Measurements from ENCODE around the gene SRL.
"Not testable (repeated sequence)": the region's sequence is repeated elsewhere in the genome, so short reads cannot be mapped to it uniquely, and the experiment has no call there.

SRL gene

DNA sequence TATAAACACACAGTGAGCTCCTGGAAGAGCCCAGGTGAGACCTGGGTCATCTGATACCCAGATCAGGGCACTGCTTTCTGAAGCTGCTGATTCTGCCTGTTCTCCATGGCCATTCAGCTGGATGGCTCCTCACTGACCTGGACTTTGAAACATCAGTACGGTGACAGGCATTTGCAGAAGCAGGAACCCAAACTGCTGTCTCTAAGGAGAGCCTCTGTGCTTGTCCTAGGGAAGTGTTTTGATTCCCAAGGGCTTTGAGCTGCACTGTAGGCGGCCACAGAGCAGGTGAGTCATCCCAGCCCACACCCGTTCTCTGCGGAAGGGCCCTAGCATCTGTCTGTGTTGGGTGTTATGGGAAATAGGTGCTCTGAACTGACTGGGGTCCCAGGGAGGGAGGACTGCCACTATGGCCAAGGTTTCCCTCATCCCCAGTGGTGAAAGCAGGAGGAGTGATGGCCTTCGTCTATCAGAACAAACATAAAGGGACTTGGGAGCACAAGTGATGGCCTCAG is 64.9 kb downstream of the SRL start:
- no peak overlapping the region for H3K9ac ChIP-seq (ENCODE audit: low read depth, low read length)
- H3K27ac ChIP-seq (ENCODE audit: low read length), result no peak overlapping the region
- H3K4me3 ChIP-seq (ENCODE audit: low read length), result no peak overlapping the region
- H3K36me3 ChIP-seq (ENCODE audit: insufficient read depth, low read depth, low read length), result no peaks in the 10 kb centered on the region
- H3K27me3 ChIP-seq (ENCODE audit: insufficient read depth, low read length), result no peaks in the 10 kb centered on the region
- H3K9me3 ChIP-seq (ENCODE audit: insufficient read depth, low read depth, low read length), result no peaks in the 10 kb centered on the region
- no peaks in the 10 kb centered on the region; the same call in 1 of the 2 replicates for H3K4me1 ChIP-seq (ENCODE audit: insufficient read depth, low read length)

- no peaks in the 10 kb centered on the region for H3K36me3 ChIP-seq (ENCODE audit: insufficient read depth, low read depth, low read length)
- no peak overlapping the region for H3K4me3 ChIP-seq (ENCODE audit: low read length)
- no peaks in the 10 kb centered on the region; the same call in 1 of the 2 replicates for H3K4me1 ChIP-seq (ENCODE audit: insufficient read depth, low read length)
- H3K9me3 ChIP-seq (ENCODE audit: insufficient read depth, low read depth, low read length), result no peaks in the 10 kb centered on the region
- H3K27ac ChIP-seq (ENCODE audit: low read length), result no peak overlapping the region
- no peak overlapping the region for H3K9ac ChIP-seq (ENCODE audit: low read depth, low read length)
- H3K27me3 ChIP-seq (ENCODE audit: insufficient read depth, low read length), result no peaks in the 10 kb centered on the region
Observed at GRCh38 chr16:4175849-4176248, 66.0 kb downstream of the SRL start.

DNA sequence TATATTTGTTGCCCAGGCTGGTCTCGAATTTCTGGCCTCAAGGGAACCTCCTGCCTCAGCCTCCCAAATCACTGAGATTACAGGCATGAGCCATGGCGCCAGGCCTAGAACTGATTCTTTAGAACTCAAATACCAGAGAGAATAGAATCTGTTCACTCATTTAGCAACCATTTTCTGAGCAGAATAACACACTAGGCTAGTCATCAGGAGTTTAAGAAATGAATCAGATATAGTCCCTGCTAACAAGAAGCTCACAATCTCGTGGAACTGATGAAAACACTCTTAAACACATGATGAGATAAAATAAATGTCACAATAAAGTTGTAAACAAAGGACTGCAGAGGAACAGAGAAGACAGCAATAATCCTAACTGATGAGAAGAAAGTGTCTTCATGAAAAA is 69.8 kb downstream of the SRL start:
- Histone ChIP-seq H3K4me3 (ENCODE audit: low read length) (no peak overlapping the region), H3K4me1 (ENCODE audit: insufficient read depth, low read length) (no peaks in the 10 kb centered on the region; the same call in 1 of the 2 replicates), H3K9ac (ENCODE audit: low read depth, low read length) (no peak overlapping the region), H3K27ac (ENCODE audit: low read length) (no peak overlapping the region), H3K36me3 (ENCODE audit: insufficient read depth, low read depth, low read length) (no peaks in the 10 kb centered on the region), H3K9me3 (ENCODE audit: insufficient read depth, low read depth, low read length) (no peaks in the 10 kb centered on the region), H3K27me3 (ENCODE audit: insufficient read depth, low read length) (no peaks in the 10 kb centered on the region)

DNA sequence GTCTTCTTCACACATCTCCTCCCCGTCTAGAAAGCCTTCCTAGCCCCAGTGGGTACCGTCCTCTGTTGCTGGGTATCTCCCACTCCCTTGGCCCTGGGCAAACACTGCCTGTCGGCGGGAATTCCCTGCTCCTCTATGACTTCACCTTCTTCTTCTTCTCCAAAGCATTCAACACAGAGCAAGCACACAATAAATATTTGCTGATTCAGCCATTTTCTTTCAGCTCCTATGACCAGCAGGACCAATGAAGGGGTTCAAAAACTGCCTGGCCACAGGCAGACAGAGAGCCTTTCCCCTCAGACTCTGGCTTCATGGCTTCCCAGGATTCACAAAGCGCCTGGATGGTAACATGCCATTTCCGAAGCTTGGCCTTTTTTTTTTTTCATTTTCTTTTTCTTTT is 72.5 kb downstream of the SRL start:
- H3K27ac ChIP-seq (ENCODE audit: low read length), result no peak overlapping the region
- no peaks in the 10 kb centered on the region for H3K4me1 ChIP-seq (ENCODE audit: insufficient read depth, low read length)
- H3K27me3 ChIP-seq (ENCODE audit: insufficient read depth, low read length), result no peaks in the 10 kb centered on the region
- H3K4me3 ChIP-seq (ENCODE audit: low read length), result no peak overlapping the region
- H3K9ac ChIP-seq (ENCODE audit: low read depth, low read length), result no peak overlapping the region
- H3K9me3 ChIP-seq (ENCODE audit: insufficient read depth, low read depth, low read length), result no peaks in the 10 kb centered on the region
- no peaks in the 10 kb centered on the region for H3K36me3 ChIP-seq (ENCODE audit: insufficient read depth, low read depth, low read length)

- Histone ChIP-seq H3K27me3 (ENCODE audit: insufficient read depth, low read length) (no peaks in the 10 kb centered on the region), H3K4me1 (ENCODE audit: insufficient read depth, low read length) (no peaks in the 10 kb centered on the region), H3K9me3 (ENCODE audit: insufficient read depth, low read depth, low read length) (no peaks in the 10 kb centered on the region), H3K4me3 (ENCODE audit: low read length) (no peak overlapping the region), H3K36me3 (ENCODE audit: insufficient read depth, low read depth, low read length) (no peaks in the 10 kb centered on the region), H3K27ac (ENCODE audit: low read length) (no peak overlapping the region), H3K9ac (ENCODE audit: low read depth, low read length) (no peak overlapping the region)
Observed at GRCh38 chr16:4166821-4167220, 75.1 kb downstream of the SRL start.

DNA sequence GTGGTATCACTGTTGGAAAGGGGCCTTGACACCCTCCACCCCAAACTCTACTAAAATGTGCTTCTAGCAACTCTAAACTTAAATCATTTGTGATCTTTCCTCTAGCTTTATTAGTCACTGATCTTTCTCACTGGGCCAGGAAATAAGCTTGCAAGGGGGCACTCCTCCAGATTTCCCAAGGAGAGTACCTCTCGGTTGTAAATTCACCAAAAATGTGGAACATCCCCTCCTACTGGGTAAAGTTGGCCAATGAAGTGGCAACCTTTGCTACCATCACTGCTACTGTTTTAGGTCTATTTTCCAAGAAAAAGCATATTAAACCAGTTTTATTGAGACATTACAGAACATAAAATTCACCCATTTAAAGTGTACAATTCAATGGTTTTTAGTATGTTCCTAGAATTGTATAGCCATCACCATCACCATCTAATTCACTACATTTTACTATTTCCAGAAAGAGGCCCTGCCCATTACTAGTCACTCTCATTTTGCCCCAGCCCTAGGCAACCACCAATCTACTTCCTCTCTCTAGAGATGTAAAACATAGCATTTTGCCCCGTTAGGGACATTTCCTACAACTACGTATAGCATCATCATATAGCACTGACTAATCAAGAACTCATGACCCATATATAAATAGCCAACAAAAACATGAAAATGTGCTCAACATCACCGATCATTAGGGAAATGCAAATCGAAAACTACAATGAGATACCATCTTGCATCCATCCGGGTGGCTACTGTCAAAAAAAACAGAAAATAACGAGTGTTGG is 81.0 kb downstream of the SRL start:
- no peaks in the 10 kb centered on the region for H3K4me1 ChIP-seq (ENCODE audit: insufficient read depth, low read length)
- H3K36me3 ChIP-seq (ENCODE audit: insufficient read depth, low read depth, low read length), result no peaks in the 10 kb centered on the region
- H3K4me3 ChIP-seq (ENCODE audit: low read length), result no peak overlapping the region
- peaks cover 5% of the 10 kb centered on the region; the same call in 1 of the 2 replicates for H3K27me3 ChIP-seq (ENCODE audit: insufficient read depth, low read length)
- no peak overlapping the region for H3K9ac ChIP-seq (ENCODE audit: low read depth, low read length)
- H3K27ac ChIP-seq (ENCODE audit: low read length), result no peak overlapping the region
- H3K9me3 ChIP-seq (ENCODE audit: insufficient read depth, low read depth, low read length), result no peaks in the 10 kb centered on the region

GRCh38 chr16:4159726-4160125 is 82.2 kb downstream of the SRL start:
- no peak overlapping the region for H3K4me3 ChIP-seq (ENCODE audit: low read length)
- peaks cover 5% of the 10 kb centered on the region; the same call in 1 of the 2 replicates for H3K27me3 ChIP-seq (ENCODE audit: insufficient read depth, low read length)
- no peaks in the 10 kb centered on the region for H3K36me3 ChIP-seq (ENCODE audit: insufficient read depth, low read depth, low read length)

DNA sequence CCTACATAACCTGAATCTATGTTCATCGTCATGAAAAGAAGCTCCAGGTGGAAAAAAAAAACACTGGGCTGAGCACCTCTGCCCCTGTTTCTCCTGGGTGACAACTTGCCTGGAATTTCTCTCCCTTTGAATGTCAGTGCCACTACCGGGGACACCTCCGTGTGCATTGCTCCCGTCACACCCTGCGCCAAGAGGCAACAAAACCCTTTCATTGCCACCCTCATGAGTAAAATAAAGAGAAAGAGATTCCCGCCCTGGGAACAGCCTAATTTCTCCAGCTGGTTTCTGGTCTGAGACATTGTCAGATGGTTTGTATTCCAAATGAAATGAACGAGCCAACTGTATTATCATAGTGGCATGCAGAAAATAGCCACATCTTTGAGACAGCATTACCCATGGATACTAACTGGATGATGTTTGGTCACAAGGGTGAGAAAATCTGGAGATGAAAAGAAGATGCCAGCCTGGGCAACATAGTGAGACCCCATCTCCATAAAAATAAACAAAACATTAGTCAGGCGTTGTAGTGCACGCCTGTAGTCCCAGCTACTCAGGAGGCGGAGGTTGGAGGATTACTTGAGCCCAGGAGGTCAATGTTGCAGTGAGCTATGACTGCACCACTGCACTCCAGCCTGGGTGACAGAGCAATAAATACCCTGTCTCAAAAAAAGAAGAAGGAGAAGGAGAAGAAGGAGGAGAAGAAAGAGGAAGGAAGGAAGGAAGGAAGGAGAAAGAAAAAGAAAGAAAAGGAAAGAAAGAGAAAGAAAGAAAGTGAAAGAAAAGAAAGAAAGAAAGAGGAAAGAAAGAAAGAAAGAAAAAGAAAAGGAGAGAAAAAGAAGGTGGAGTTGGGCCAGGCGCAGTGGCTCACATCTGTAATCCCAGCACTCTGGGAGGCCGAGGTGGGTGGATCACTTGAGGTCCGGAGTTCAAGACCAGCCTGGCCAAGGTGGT is 83.5 kb downstream of the SRL start:
- Histone ChIP-seq H3K27me3 (ENCODE audit: insufficient read depth, low read length) (peaks cover 5% of the 10 kb centered on the region; the same call in 1 of the 2 replicates), H3K9ac (ENCODE audit: low read depth, low read length) (no peak overlapping the region), H3K27ac (ENCODE audit: low read length) (no peak overlapping the region), H3K4me1 (ENCODE audit: insufficient read depth, low read length) (no peaks in the 10 kb centered on the region), H3K9me3 (ENCODE audit: insufficient read depth, low read depth, low read length) (no peaks in the 10 kb centered on the region), H3K4me3 (ENCODE audit: low read length) (no peak overlapping the region), H3K36me3 (ENCODE audit: insufficient read depth, low read depth, low read length) (no peaks in the 10 kb centered on the region)

More at GRCh38 chr16:4159726-4160125, 82.2 kb downstream of the SRL start:
- H3K9ac ChIP-seq (ENCODE audit: low read depth, low read length), result no peak overlapping the region
- H3K4me1 ChIP-seq (ENCODE audit: insufficient read depth, low read length), result no peaks in the 10 kb centered on the region
- H3K9me3 ChIP-seq (ENCODE audit: insufficient read depth, low read depth, low read length), result no peaks in the 10 kb centered on the region
- H3K27ac ChIP-seq (ENCODE audit: low read length), result no peak overlapping the region

DNA sequence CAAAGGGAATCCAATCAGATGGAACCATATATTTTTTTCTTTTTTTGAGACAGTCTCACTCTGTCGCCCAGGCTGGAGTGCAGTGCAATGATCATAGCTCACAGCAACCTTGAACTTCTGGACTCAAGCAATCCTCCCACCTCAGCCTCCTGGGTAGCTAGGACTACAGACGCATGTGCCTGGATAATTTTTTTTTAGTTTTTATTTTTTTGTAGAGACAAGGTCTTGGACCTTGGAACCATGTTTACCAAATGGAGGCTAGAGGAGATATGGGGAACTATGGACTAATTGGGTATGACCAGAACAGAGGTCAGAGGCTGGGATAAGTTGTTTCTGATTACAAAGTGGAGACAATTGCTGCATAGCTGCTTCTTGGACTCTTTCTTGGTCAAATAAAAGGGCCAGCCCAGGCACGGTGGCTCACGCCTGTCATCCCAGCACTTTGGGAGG is 84.5 kb downstream of the SRL start:
- H3K9me3 ChIP-seq (ENCODE audit: insufficient read depth, low read depth, low read length), result no peaks in the 10 kb centered on the region
- no peaks in the 10 kb centered on the region for H3K36me3 ChIP-seq (ENCODE audit: insufficient read depth, low read depth, low read length)
- peaks cover 5% of the 10 kb centered on the region; the same call in 1 of the 2 replicates for H3K27me3 ChIP-seq (ENCODE audit: insufficient read depth, low read length)
- no peak overlapping the region for H3K9ac ChIP-seq (ENCODE audit: low read depth, low read length)
- no peak overlapping the region for H3K27ac ChIP-seq (ENCODE audit: low read length)
- no peak overlapping the region for H3K4me3 ChIP-seq (ENCODE audit: low read length)
- H3K4me1 ChIP-seq (ENCODE audit: insufficient read depth, low read length), result no peaks in the 10 kb centered on the region

- not testable (repeated sequence) for H3K4me1 ChIP-seq (ENCODE audit: insufficient read depth, low read length); H3K4me3 ChIP-seq (ENCODE audit: low read length); H3K27me3 ChIP-seq (ENCODE audit: insufficient read depth, low read length)
Observed at GRCh38 chr16:4156503-4156902, 85.4 kb downstream of the SRL start.

GRCh38 chr16:4153364-4153763 is 88.5 kb downstream of the SRL start:
- not testable (repeated sequence) for H3K36me3 ChIP-seq (ENCODE audit: insufficient read depth, low read depth, low read length); H3K4me1 ChIP-seq (ENCODE audit: insufficient read depth, low read length); H3K9ac ChIP-seq (ENCODE audit: low read depth, low read length); H3K27me3 ChIP-seq (ENCODE audit: insufficient read depth, low read length); H3K4me3 ChIP-seq (ENCODE audit: low read length); H3K9me3 ChIP-seq (ENCODE audit: insufficient read depth, low read depth, low read length); H3K27ac ChIP-seq (ENCODE audit: low read length)

More at GRCh38 chr16:4156503-4156902, 85.4 kb downstream of the SRL start:
- not testable (repeated sequence) for H3K9me3 ChIP-seq (ENCODE audit: insufficient read depth, low read depth, low read length); H3K36me3 ChIP-seq (ENCODE audit: insufficient read depth, low read depth, low read length); H3K27ac ChIP-seq (ENCODE audit: low read length); H3K9ac ChIP-seq (ENCODE audit: low read depth, low read length)

Measured in iPS-20b (cell line).